GM19438 (cell line): ENCODE measurements around the gene LRRC4C.

Experiments
- ATAC-seq: cut with Tn5 transposase; IDR thresholded peaks from one replicate; pipeline ENCODE4 v1.9.1; 2021; ENCODE audit warnings: low read depth; ENCODE audit not compliant: unreplicated experiment

Gene LRRC4C

GRCh38 chr11:41145420-41145819, 314.0 kb downstream of the LRRC4C start:
- no peak for ATAC-seq

DNA sequence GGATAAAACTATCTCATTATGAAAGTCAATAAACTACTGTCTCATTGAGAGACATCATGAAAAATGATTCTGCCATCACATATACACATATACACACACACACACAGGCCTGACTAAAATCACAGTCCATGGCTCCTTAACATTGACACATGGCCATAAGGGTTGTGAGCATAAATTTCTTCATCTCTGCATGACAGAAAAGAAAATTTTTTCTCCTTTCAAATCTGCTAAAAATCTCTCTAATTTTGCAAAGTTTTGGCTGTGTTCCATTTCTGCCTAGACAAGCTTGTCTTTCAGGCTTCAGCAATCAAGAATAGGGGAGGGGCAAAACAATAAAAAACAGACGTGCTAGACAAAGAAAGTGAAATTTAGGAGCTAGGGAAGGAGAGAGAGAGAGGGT, 324.5 kb downstream of the LRRC4C start:
- no peak for ATAC-seq

DNA sequence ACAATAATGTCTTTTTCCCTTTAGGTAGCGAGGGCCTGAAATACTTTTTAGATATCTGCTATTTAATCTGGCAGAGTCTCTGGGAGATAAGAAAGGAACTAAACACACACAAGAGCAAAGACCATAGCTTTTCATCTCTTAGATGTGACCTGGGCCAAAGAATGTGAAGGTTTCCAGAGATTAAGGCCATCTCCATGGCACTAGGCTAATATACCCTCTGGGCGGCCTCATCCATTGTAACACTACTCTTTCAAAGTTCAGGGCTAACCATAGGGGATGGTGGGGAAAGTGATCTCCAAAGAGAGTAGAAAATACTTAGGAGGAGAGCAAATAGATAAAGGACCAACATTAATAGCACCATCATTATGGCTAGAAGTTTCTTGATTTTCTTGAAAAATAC, 326.4 kb downstream of the LRRC4C start:
- no peak for ATAC-seq

- no peak for ATAC-seq
Measured at GRCh38 chr11:41121600-41121999, 337.9 kb downstream of the LRRC4C start.

GRCh38 chr11:41119484-41119883, 340.0 kb downstream of the LRRC4C start:
- no peak for ATAC-seq

GRCh38 chr11:41118521-41118920, 340.9 kb downstream of the LRRC4C start:
- ATAC-seq, result no peak

- no peak for ATAC-seq
Measured at GRCh38 chr11:41116970-41117369, 342.5 kb downstream of the LRRC4C start.

- ATAC-seq, result no peak
Measured at GRCh38 chr11:41115066-41115465, 344.4 kb downstream of the LRRC4C start.

DNA sequence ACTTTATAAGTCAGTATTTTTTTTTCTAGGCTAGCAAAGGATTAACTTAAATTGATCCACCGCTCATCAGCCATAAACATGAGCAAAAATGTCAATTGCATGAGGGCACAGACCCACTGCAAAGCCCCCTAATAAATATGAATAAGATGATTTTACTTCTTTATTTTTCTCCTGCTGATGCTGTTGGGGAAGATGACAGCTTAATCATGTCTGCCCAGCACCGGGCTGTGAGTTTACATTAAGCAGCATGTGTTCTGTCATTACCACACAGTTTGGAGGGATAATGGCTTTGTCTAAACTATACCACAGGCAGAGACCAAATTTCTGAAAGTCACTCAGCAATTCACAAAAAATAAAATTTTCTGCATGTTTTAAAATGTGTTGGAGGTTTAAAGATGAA, 346.3 kb downstream of the LRRC4C start:
- no peak for ATAC-seq

- ATAC-seq, result no peak
Measured at GRCh38 chr11:41110527-41110926, 348.9 kb downstream of the LRRC4C start.

DNA sequence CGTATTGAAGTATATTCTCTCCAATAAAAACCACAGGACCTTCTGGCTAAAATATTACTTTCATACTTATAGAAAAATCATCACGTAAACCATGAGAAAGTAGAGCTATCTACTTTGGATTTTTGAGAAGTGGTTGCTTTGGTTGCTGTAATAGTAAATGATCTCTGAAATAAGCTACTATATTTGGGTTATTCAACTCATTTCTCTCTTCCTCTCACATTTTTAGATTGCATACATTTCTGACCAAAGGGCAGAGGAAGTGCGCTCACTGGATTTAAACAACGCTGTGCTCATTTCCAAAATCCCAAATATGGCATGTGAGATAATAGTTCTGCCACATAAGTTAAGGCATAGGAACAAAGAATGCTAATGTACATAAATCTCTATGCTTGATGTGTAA, 357.0 kb downstream of the LRRC4C start:
- ATAC-seq, result no peak

GRCh38 chr11:41099654-41100053, 359.8 kb downstream of the LRRC4C start:
- no peak for ATAC-seq

DNA sequence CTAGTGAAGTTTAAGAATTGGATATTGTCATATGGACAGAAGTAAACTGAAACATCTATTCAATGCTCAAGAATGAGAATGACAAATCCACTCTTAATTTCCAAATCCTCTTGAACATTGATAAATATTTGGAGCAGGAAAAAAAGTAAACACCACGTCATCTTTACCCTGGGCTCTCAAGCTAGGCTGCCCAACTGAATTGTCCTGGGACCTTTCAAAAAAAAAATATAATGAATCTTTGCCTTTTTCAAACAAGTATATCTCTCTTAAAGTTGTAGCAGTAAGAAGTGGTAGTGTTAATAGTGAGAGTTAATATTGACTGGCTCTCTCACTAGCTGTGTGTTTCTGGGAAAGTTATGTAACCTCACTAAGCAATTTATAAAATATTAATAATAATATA, 374.3 kb downstream of the LRRC4C start:
- no peak for ATAC-seq

GRCh38 chr11:41081756-41082285, 377.6 kb downstream of the LRRC4C start:
- no peak for ATAC-seq

- no peak for ATAC-seq
Measured at GRCh38 chr11:41074318-41074717, 385.1 kb downstream of the LRRC4C start.

DNA sequence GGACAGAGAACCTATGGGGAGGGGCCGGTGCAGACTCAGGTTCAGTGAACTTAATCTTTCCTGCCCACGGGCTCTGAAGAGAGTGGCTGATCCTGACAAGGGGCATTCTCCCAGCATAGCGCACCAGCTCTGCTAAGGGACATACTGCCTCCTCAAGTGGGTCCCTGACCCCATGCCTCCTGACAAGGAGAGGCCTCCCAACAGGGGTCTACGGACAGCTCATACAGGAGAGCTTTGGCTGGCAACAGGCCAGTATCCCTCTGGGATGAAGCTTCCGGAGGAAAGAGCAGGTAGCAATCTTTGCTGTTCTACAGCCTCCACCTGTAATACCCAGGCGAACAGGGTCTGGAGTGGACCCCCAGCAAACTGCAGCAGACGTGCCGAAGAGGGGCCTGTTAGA, 394.0 kb downstream of the LRRC4C start:
- no peak for ATAC-seq

GRCh38 chr11:41058138-41058537, 401.3 kb downstream of the LRRC4C start:
- no peak for ATAC-seq

DNA sequence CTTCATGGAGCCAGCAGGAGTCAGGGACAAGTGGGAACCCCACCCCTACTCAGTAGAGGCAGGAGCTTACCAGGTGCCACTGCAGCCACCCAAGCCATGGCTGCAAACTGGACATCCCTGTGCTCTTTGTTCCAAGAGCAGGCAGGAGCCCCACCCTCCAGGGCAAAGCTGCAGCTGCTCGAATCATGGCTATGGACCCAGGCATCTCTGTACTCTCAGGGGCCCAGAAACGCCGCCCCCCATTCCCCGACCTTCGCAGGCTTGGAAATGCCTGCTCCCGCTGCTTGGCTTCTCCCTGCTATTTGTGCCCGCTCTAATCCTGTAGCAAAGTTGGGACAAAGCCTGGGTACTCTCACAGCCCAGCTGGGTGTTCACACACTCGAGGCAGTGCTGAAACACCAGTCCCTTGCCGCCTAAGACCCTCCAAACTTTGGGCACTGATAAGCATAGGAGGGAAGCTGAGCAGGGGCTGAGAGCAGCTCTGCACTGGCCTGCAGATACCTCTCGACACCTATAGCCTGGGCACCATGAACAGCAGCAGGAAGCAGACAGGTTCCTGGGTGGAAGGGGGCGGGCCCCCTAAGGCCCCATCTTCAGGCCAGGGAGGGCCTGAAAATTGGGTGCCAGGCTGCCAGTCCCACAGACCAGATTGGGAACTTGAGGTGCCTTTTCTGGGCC, 402.4 kb downstream of the LRRC4C start:
- ATAC-seq, result no peak

GRCh38 chr11:41053894-41054293, 405.6 kb downstream of the LRRC4C start:
- no peak for ATAC-seq

DNA sequence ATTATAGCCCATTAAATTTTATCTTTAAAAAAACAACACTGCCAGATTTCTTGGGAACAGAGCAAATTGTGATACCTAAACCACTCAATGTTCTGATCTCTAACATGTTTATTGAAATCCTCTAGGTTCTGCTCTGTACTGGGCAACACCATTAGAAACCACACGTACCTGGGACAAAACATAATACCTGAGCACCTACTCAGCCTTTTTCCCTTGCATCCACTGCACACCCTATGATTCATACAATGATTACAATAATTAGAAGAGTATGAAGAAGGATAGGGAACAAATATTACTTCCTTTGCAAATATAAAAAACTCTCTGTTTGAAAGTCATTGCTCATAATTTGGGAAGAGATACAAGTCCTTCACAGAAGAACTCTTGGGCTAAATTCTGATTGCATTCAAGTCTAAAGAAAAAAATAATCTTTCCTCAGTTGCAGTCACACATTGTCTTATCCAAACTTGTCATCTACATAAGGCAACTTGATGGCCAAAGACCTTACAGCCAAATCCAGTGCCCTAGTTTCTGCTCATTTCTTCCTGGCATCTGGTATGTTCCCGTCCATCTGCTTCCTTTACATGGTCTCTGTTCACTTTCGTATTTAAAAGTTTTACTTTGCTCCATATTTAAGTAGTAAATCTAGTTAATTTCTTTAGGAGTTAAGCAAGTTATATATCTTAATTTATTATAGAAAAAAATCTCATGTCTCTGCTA, 407.4 kb downstream of the LRRC4C start:
- no peak for ATAC-seq

DNA sequence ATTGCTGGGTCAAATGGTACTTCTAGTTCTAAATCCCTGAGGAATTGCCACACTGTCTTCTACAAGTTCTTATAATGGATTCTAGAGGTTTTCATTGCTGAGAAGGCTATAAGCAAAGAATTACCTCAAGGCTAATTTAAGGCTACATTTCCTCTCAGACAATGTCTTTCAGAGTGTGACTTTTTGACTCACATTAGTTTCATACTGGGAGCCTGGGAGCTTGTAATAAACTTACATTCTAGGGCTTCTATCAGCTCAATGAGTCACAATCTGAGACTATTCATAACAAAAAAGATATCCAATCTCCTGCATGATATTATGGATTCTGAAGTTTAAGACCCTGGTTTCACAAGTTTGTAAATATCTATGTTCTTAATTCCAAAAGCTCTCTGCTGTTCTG, 408.7 kb downstream of the LRRC4C start:
- ATAC-seq, result no peak

- no peak for ATAC-seq
Measured at GRCh38 chr11:41047229-41047628, 412.2 kb downstream of the LRRC4C start.
